ENCODE results near the gene CCDC78.
A peak's percentile ranks its signal among the peaks of the same experiment; 100 is the strongest.
"Not testable (repeated sequence)": the region's sequence is repeated elsewhere in the genome, so short reads cannot be mapped to it uniquely, and the experiment has no call there.

Gene CCDC78

DNA sequence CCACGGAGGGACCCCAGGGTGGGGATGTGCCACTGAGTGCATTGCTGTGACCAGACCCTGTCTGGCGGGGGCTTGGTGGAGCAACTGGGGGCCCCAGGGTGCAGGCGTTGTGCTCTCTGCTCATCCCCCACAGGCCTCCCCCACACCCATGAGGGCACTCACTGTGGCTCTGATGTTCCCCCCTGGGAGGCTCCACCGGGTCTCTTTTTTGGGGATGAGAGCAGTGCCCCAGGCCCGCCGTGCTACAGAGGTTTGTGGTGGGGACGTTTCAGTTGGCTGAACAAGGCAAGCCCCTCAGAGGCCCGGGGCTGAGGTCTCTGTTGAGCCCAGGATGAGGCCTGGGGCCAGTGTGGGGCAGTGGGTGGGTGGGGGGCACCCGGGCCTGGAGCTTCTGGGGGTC, 2.5 kb downstream of the CCDC78 start:
- no peak for DNase-seq (ENCODE audit: low spot score)

DNA sequence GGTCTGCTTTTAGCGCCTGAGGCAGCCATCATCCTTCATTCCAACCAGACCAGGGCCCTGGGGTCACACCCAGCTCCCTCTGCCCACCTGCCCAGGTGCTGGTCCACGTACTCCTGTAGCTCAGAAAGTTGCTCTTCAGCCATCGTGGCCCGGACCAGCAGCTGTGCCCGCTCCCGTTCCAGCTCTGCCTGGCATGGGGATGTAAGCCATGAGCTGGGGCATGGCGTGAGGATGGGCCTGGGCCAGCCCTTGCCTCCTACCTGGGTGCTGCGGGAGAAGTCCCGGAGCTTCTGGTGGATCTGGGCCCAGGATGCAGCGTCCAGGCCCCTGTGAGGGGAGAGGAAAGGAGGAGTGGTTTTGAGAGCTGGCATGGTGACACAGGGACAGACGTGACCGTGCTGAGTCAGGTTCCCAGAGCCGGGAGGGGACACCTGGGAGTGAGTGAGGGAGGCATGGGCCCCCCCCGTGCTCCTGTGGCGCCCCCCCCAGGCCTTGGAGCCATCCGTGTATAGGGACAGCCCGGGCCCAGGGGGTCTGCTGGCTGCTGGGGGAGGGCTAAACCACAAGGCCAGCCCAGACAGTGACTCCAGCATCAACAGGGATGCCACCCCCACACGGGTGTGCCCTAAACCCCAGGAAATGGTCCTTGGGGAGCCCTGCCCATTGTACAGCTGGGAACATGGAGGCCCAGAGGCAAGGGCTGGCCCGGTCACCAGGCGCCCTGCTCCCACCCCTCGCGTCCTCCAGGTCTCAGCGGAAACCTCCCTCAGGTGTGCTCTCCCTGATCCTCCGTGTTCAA, 3.2 kb downstream of the CCDC78 start:
- DNase-seq (ENCODE audit: low spot score), result no peak

- DNase-seq (ENCODE audit: low spot score), result no peak
These were observed 4.3 kb downstream of the CCDC78 start for GRCh38 chr16:721765-722540.

DNA sequence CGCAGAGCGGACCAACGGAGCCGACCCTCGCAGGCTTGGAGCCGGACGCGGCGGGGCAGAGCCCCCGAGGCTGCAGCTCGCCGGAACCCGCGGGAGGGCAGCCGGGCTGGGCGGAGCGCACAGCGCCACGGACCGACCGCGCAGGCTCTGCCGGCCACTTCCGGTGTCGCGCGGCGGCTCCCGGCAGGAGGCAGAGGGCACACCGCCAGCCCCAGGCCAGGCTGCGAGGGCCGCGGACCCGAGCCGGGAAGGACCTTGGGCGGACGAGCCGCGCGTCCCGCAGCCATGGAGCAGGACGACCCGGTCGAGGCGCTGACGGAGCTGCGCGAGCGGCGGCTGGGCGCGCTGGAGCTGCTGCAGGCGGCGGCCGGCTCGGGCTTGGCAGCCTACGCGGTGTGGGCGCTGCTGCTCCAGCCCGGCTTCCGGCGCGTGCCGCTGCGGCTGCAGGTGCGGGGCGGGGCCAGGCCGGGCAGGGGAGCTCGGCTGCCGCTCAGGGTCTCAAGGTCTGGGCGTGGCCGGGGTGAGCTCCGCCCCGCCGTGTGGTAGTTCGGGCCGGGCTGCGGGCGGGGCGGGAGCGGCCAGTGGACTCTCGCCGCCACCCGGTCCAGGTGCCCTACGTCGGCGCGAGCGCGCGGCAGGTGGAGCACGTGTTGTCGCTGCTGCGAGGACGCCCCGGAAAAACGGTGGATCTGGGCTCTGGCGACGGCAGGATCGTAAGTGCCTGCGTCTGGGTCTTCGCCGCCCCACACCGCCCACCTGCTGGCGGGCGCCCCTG, 5.1 kb downstream of the CCDC78 start, which contains the start of gene ANTKMT:
ANTKMT (plus strand) TSS at position 157 of the 775 bp plus-strand sequence; CDS start at position 286, 129 bp downstream.
- peak; percentile 81 for DNase-seq (ENCODE audit: low spot score)

DNA sequence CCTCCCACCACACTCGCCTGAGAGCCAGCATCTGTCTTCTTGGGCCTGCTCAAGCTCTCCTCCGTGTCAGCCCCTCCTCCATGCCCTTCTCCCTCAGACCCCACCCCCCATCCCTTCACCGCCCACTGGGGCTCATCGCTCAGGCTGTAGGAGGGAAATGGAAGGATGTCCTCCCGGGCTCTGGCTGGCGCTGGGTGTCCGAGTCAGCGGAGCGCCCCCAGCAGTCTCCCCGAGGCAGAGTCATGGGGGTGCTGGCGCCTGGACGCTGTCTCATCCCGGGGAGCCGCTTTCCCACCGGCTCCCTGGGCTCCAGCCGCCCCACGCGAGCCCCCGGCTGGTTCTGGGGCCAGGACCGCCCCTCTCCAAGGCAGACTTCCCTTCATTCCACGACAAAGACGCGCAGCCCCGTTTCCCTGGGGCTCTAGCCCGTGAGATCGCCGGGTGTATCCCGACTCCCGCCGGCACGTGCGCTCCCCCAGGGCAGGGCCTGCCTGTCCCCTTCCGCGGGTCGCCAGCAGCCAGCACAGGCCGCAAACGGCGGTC, 5.7 kb downstream of the CCDC78 start:
- DNase-seq (ENCODE audit: low spot score), result peak; percentile 75

DNA sequence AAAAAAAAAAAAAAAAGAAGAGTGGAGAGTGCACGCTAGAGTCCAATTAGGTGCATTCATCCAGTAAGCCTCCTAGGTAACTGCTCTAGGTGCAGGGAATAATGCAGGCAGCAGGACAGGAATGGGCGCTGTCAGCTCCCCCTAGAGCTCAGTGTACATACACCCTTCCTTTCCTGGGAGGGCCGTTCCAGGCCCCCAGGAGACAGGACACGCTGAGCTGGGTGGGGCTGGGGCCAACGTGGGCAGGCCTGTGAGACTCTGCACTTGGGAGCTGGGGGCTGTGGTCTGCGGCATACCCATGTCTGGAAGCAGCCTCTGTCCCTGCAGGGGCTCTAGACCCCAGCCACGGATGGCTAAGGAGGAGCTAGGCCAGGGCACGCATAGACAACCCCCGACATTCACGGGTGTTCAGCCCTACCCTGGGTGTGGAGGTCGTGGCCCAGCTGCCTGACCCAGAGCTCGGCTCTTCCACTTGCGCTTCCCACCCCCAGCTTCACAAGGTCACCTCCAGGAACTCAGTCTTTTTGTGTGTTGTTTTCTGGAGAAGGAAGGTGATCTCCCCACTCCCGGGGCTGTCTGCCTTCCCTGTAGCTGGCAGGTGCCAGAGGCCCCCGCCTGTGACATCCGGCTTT, 6.3 kb downstream of the CCDC78 start:
- peak; percentile 19 for DNase-seq (ENCODE audit: low spot score)

GRCh38 chr16:718922-719321, 7.3 kb downstream of the CCDC78 start:
- no peak for DNase-seq (ENCODE audit: low spot score)

DNA sequence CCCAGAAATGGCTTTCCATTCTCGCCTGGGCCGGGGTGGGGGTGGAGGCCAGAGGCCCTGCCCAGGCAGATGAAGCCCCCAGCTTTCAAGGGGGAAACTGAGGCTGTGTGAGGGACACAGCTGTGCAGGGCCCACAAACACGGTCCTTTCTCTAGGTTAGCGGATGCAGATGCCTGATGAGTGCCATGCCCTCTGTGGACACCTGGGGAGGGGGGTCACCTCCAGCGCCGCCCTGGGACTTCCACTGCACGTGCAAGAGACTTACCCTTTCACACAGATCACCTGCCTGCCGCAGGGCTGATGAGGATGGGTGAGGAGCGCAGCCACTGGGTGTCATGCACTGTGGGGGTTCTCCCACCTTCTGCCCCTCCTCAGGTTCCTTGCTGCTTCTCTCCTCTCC, 7.9 kb downstream of the CCDC78 start:
- DNase-seq (ENCODE audit: low spot score), result no peak

DNA sequence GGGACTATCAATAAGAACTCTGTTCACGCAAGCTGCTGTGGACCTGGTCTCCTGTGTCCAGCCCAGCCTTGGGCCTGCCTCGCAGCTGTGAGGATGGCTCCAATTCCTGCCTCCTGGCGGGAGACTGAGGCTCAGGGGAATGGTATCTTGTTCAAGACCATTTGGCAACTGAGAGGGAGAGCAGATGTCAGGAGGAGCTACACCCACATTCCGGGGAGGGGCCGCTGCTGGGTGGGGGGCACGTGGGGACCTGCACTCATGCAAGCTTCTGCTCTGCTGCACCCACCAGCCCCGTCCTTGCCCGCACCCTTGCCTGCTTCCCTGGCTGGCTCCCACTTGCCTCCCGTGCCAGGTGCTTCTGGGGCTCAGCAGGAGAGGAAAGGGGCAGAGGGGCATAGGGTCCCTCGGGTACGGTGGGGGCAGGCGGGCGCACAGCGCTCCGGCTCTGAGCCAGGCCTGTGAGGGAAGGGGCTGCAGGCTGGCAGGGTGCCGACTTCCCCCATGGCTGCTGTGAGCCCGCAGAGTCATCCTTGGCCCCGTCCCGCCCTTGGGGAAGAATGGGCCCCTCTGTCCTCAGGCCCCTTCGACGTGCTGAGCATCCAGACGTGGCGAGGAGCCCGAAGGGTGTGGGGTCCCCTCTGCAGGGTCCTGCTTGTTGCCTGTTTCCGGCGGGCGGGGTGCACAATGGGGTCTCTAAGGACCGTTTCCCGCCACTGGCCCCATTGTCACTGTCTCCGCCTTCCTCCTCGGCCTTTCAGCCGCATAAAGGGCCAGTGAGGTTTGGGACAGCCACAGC, 8.6 kb downstream of the CCDC78 start:
- peak; percentile 31 for DNase-seq (ENCODE audit: low spot score)

- DNase-seq (ENCODE audit: low spot score), result no peak
These were observed 9.4 kb downstream of the CCDC78 start for GRCh38 chr16:716768-717325.

GRCh38 chr16:716200-716568, 10.1 kb downstream of the CCDC78 start:
- DNase-seq (ENCODE audit: low spot score), result peak; percentile 96

DNA sequence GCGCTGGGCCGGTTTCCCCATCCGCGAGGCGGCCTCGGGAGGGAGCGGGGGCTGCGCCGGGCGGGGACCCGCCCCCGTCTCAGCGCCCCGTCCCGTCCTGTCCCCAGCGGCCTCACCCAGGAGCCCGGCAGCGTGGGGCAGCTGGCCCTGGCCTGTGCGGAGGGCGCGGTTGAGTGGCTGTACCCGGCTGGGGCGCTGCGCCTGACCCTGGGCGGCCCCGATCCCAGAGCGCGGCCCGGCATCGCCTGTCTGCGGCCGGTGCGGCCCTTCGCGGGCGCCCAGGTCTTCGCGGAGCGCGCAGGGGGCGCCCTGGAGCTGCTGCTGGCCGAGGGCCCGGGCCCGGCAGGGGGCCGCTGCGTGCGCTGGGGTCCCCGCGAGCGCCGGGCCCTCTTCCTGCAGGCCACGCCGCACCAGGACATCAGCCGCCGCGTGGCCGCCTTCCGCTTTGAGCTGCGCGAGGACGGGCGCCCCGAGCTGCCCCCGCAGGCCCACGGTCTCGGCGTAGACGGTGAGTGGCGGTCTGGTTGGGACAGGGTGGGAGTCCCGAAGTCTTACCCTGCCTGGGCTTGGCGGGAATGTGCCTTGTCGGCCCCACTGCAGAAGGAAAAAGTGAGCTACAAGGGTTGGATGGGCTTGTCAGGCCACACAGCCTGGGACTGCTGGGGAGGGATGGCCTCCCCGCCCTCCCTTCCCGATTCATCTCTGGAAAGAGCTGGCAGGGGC, 10.6 kb downstream of the CCDC78 start:
- DNase-seq (ENCODE audit: low spot score), result peak; percentile 49

GRCh38 chr16:714558-715476, 11.4 kb downstream of the CCDC78 start, which contains the start of gene METRN:
METRN (plus strand) TSS chr16:715118; CDS start chr16:715290, 172 bp downstream.
- peak; percentile 90 for DNase-seq (ENCODE audit: low spot score)

GRCh38 chr16:714079-714478, 12.2 kb downstream of the CCDC78 start:
- DNase-seq (ENCODE audit: low spot score), result no peak

- not testable (repeated sequence) for DNase-seq (ENCODE audit: low spot score)
These were observed 13.4 kb downstream of the CCDC78 start for GRCh38 chr16:712740-713250.

DNA sequence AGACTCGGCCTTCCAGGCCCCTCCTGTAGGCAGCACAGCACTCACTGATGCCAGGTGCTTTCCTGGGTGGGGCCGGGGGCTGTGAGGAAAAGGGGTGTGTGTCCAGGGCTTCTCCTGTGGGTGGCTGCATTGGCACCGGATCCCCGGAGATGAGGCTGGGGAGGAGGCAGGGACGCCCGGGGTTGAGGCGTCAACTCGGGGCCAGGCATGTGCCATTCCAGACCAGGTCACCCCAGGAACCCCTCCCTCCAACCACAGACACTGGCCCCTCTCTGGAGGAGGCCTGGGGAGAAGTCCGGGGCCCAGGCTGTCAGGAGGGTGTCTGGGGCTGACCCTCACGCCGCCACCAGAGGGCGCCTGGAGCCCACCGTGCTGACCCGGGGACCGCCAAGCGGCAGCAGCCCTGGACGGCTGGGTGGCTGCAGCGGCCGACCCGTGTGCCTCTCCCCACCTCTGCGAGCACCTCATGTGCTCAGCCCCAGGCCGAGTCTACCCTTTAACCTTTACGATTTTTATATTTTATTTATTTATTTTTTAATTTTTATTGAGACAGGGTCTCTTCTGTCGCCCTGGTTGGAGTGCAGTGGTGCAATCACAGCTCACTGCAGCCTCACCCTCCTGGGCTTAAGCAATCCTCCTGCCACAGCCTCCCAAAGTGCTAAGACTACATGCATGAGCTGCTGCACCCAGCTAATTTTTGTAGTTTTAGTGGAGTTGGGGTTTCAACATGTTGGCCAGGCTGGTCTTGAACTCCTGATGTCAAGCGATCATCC, 14.5 kb downstream of the CCDC78 start:
- DNase-seq (ENCODE audit: low spot score), result peak; percentile 58

DNA sequence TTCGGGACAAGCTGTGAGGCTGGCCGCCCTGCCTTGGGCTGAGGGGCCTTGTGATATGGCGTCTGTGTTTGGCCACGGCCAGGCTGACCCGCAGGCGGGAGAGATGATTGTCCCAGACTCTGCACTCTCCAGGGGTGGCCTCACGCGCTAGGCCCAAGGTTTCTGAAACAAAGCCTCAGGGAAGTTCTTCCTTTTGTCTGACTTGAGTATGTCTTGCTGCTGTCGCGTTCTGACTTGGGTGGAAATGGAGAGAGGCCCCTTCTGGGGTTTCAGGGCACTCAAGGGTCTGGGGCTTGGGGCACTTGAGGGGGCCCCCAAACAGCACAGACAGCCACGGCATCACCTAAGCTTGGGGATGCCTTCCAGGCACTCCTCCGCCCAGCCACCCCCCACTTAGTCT, 15.2 kb downstream of the CCDC78 start:
- DNase-seq (ENCODE audit: low spot score), result no peak
